ENCODE results near the gene CDC42EP1.
"Not testable (repeated sequence)": the region's sequence is repeated elsewhere in the genome, so short reads cannot be mapped to it uniquely, and the experiment has no call there.

The CDC42EP1 gene

GRCh38 chr22:37581504-37581903, 21.2 kb downstream of the CDC42EP1 start:
- H3K27ac ChIP-seq (ENCODE audit: insufficient read depth, low read depth, low read length, poor library complexity, severe bottlenecking) = no peak overlapping the region
- WGBS, 2 experiments = 91 to 92% methylated on average over 8 to 9 of the region's 9 CpGs
- no peak overlapping the region for H3K4me3 ChIP-seq (ENCODE audit: insufficient read depth, low read depth, low read length)
- H3K4me1 ChIP-seq (ENCODE audit: control insufficient read depth, insufficient read depth, low read length) = no peaks in the 10 kb centered on the region
- H3K9me3 ChIP-seq (ENCODE audit: control insufficient read depth, low read length) = no peaks in the 10 kb centered on the region
- H3K27me3 ChIP-seq (ENCODE audit: control insufficient read depth, insufficient read depth, low read length, poor library complexity, severe bottlenecking) = no peaks in the 10 kb centered on the region
- H3K36me3 ChIP-seq (ENCODE audit: control insufficient read depth, insufficient read depth, low read length) = no peaks in the 10 kb centered on the region

- Histone ChIP-seq H3K27me3 (ENCODE audit: control insufficient read depth, insufficient read depth, low read length, poor library complexity, severe bottlenecking) (no peaks in the 10 kb centered on the region), H3K4me3 (ENCODE audit: insufficient read depth, low read depth, low read length) (no peak overlapping the region), H3K4me1 (ENCODE audit: control insufficient read depth, insufficient read depth, low read length) (no peaks in the 10 kb centered on the region), H3K9me3 (ENCODE audit: control insufficient read depth, low read length) (no peaks in the 10 kb centered on the region), H3K27ac (ENCODE audit: insufficient read depth, low read depth, low read length, poor library complexity, severe bottlenecking) (no peak overlapping the region), H3K36me3 (ENCODE audit: control insufficient read depth, insufficient read depth, low read length) (no peaks in the 10 kb centered on the region)
- 88 to 91% methylated on average over 4 of the region's 4 CpGs for WGBS, 2 experiments
Measured at GRCh38 chr22:37582526-37582925, 22.2 kb downstream of the CDC42EP1 start.

- Histone ChIP-seq H3K27me3 (ENCODE audit: control insufficient read depth, insufficient read depth, low read length, poor library complexity, severe bottlenecking) (no peaks in the 10 kb centered on the region), H3K4me1 (ENCODE audit: control insufficient read depth, insufficient read depth, low read length) (no peaks in the 10 kb centered on the region), H3K4me3 (ENCODE audit: insufficient read depth, low read depth, low read length) (no peak overlapping the region), H3K27ac (ENCODE audit: insufficient read depth, low read depth, low read length, poor library complexity, severe bottlenecking) (no peak overlapping the region), H3K9me3 (ENCODE audit: control insufficient read depth, low read length) (no peaks in the 10 kb centered on the region), H3K36me3 (ENCODE audit: control insufficient read depth, insufficient read depth, low read length) (no peaks in the 10 kb centered on the region)
- 81 to 83% methylated on average over 11 of the region's 11 CpGs for WGBS, 2 experiments
Measured at GRCh38 chr22:37588546-37589215, 28.4 kb downstream of the CDC42EP1 start.

GRCh38 chr22:37589636-37590035, 29.4 kb downstream of the CDC42EP1 start:
- no peaks in the 10 kb centered on the region for H3K36me3 ChIP-seq (ENCODE audit: control insufficient read depth, insufficient read depth, low read length)
- no peak overlapping the region for H3K27ac ChIP-seq (ENCODE audit: insufficient read depth, low read depth, low read length, poor library complexity, severe bottlenecking)
- H3K4me3 ChIP-seq (ENCODE audit: insufficient read depth, low read depth, low read length) = no peak overlapping the region
- H3K4me1 ChIP-seq (ENCODE audit: control insufficient read depth, insufficient read depth, low read length) = no peaks in the 10 kb centered on the region
- H3K27me3 ChIP-seq (ENCODE audit: control insufficient read depth, insufficient read depth, low read length, poor library complexity, severe bottlenecking) = no peaks in the 10 kb centered on the region
- no peaks in the 10 kb centered on the region for H3K9me3 ChIP-seq (ENCODE audit: control insufficient read depth, low read length)
- 72 to 77% methylated on average over 5 of the region's 5 CpGs for WGBS, 2 experiments

- H3K27me3 ChIP-seq (ENCODE audit: control insufficient read depth, insufficient read depth, low read length, poor library complexity, severe bottlenecking); H3K4me3 ChIP-seq (ENCODE audit: insufficient read depth, low read depth, low read length); H3K27ac ChIP-seq (ENCODE audit: insufficient read depth, low read depth, low read length, poor library complexity, severe bottlenecking); H3K36me3 ChIP-seq (ENCODE audit: control insufficient read depth, insufficient read depth, low read length); H3K4me1 ChIP-seq (ENCODE audit: control insufficient read depth, insufficient read depth, low read length); H3K9me3 ChIP-seq (ENCODE audit: control insufficient read depth, low read length): not testable (repeated sequence)
- WGBS, 2 experiments = 80 to 97% methylated on average over 5 to 6 of the region's 6 CpGs
Measured at GRCh38 chr22:37591081-37591480, 30.8 kb downstream of the CDC42EP1 start.

- Histone ChIP-seq H3K4me1 (ENCODE audit: control insufficient read depth, insufficient read depth, low read length) (no peaks in the 10 kb centered on the region), H3K36me3 (ENCODE audit: control insufficient read depth, insufficient read depth, low read length) (no peaks in the 10 kb centered on the region), H3K4me3 (ENCODE audit: insufficient read depth, low read depth, low read length) (peak overlapping the region; percentile 24), H3K27me3 (ENCODE audit: control insufficient read depth, insufficient read depth, low read length, poor library complexity, severe bottlenecking) (no peaks in the 10 kb centered on the region), H3K27ac (ENCODE audit: insufficient read depth, low read depth, low read length, poor library complexity, severe bottlenecking) (no peak overlapping the region), H3K9me3 (ENCODE audit: control insufficient read depth, low read length) (no peaks in the 10 kb centered on the region)
- 85 to 88% methylated on average over 12 of the region's 12 CpGs for WGBS, 2 experiments
Measured at GRCh38 chr22:37591823-37592404, 31.6 kb downstream of the CDC42EP1 start.

- Histone ChIP-seq H3K9me3 (ENCODE audit: control insufficient read depth, low read length) (no peaks in the 10 kb centered on the region), H3K4me3 (ENCODE audit: insufficient read depth, low read depth, low read length) (no peak overlapping the region), H3K27ac (ENCODE audit: insufficient read depth, low read depth, low read length, poor library complexity, severe bottlenecking) (no peak overlapping the region), H3K4me1 (ENCODE audit: control insufficient read depth, insufficient read depth, low read length) (no peaks in the 10 kb centered on the region), H3K36me3 (ENCODE audit: control insufficient read depth, insufficient read depth, low read length) (no peaks in the 10 kb centered on the region), H3K27me3 (ENCODE audit: control insufficient read depth, insufficient read depth, low read length, poor library complexity, severe bottlenecking) (no peaks in the 10 kb centered on the region)
- 89 to 91% methylated on average over 5 of the region's 5 CpGs for WGBS, 2 experiments
Measured at GRCh38 chr22:37594237-37594636, 34.0 kb downstream of the CDC42EP1 start.

- H3K9me3 ChIP-seq (ENCODE audit: control insufficient read depth, low read length) = no peaks in the 10 kb centered on the region
- H3K27me3 ChIP-seq (ENCODE audit: control insufficient read depth, insufficient read depth, low read length, poor library complexity, severe bottlenecking) = no peaks in the 10 kb centered on the region
- WGBS, 2 experiments = 90% methylated on average over 4 of the region's 4 CpGs
- H3K4me1 ChIP-seq (ENCODE audit: control insufficient read depth, insufficient read depth, low read length) = no peaks in the 10 kb centered on the region
- H3K36me3 ChIP-seq (ENCODE audit: control insufficient read depth, insufficient read depth, low read length) = no peaks in the 10 kb centered on the region
- H3K27ac ChIP-seq (ENCODE audit: insufficient read depth, low read depth, low read length, poor library complexity, severe bottlenecking) = no peak overlapping the region
- no peak overlapping the region for H3K4me3 ChIP-seq (ENCODE audit: insufficient read depth, low read depth, low read length)
Measured at GRCh38 chr22:37599153-37599552, 38.9 kb downstream of the CDC42EP1 start.

- Histone ChIP-seq H3K4me1 (ENCODE audit: control insufficient read depth, insufficient read depth, low read length) (no peaks in the 10 kb centered on the region), H3K36me3 (ENCODE audit: control insufficient read depth, insufficient read depth, low read length) (no peaks in the 10 kb centered on the region), H3K4me3 (ENCODE audit: insufficient read depth, low read depth, low read length) (no peak overlapping the region), H3K27me3 (ENCODE audit: control insufficient read depth, insufficient read depth, low read length, poor library complexity, severe bottlenecking) (no peaks in the 10 kb centered on the region), H3K9me3 (ENCODE audit: control insufficient read depth, low read length) (no peaks in the 10 kb centered on the region), H3K27ac (ENCODE audit: insufficient read depth, low read depth, low read length, poor library complexity, severe bottlenecking) (no peak overlapping the region)
- 68 to 70% methylated on average over 4 of the region's 4 CpGs for WGBS, 2 experiments
Measured at GRCh38 chr22:37601203-37601539, 40.9 kb downstream of the CDC42EP1 start.

GRCh38 chr22:37601540-37602442, 41.5 kb downstream of the CDC42EP1 start:
- Histone ChIP-seq H3K27ac (ENCODE audit: insufficient read depth, low read depth, low read length, poor library complexity, severe bottlenecking) (no peak overlapping the region), H3K4me1 (ENCODE audit: control insufficient read depth, insufficient read depth, low read length) (no peaks in the 10 kb centered on the region), H3K4me3 (ENCODE audit: insufficient read depth, low read depth, low read length) (no peak overlapping the region), H3K27me3 (ENCODE audit: control insufficient read depth, insufficient read depth, low read length, poor library complexity, severe bottlenecking) (no peaks in the 10 kb centered on the region), H3K9me3 (ENCODE audit: control insufficient read depth, low read length) (no peaks in the 10 kb centered on the region), H3K36me3 (ENCODE audit: control insufficient read depth, insufficient read depth, low read length) (no peaks in the 10 kb centered on the region)
- 61% methylated on average over 14 of the region's 14 CpGs for WGBS, 2 experiments
